Spleen (tissue), 11 donors: ENCODE data around the gene SYK. TPM values are rescaled to one million over a fixed set of nuclear protein-coding genes. Genes with fewer than 3 reads are reported as not detected.

Experiments
- DNase-seq: peaks from one replicate; pipeline ENCODE4 v3.0.0-alpha.2; 2020
- H3K27ac ChIP-seq, 8 donors: fragments of 200-600 bp; sonication (generic) in 7 of 8; 1 replicate in 4 of 8; 2 replicates in 4 of 8; pipeline versions ENCODE4 v1.5.0 to v1.8.0; 2016 to 2021; ENCODE audit warnings: inconsistent platforms in 4 of 8, mild to moderate bottlenecking in 4 of 8, moderate library complexity in 1 of 8
- H3K27me3 ChIP-seq, 7 donors: fragments of 200-600 bp; sonication (generic) in 6 of 7; replicated peaks in 1 of 7; 1 replicate in 4 of 7; 2 replicates in 3 of 7; pipeline versions ENCODE4 v1.5.0 to v1.8.0; 2016 to 2021; ENCODE audit warnings: inconsistent platforms in 3 of 7, mild to moderate bottlenecking in 1 of 7
- H3K36me3 ChIP-seq, 6 donors: fragments of 200-600 bp; sonication (generic) in 5 of 6; 1 replicate in 4 of 6; 2 replicates in 2 of 6; pipeline versions ENCODE4 v1.5.0 to v1.8.0; 2016 to 2021; ENCODE audit warnings: inconsistent platforms in 2 of 6
- H3K4me1 ChIP-seq, 6 donors: fragments of 200-600 bp; sonication (generic) in 5 of 6; 1 replicate in 3 of 6; 2 replicates in 3 of 6; pipeline versions ENCODE4 v1.5.0 to v1.8.0; 2016 to 2021; ENCODE audit warnings: inconsistent platforms in 3 of 6
- H3K4me3 ChIP-seq, 8 donors: fragments of 200-600 bp; sonication (generic) in 7 of 8; 1 replicate in 4 of 8; 2 replicates in 4 of 8; pipeline versions ENCODE4 v1.5.0 to v1.8.0; 2016 to 2021; ENCODE audit warnings: inconsistent platforms in 4 of 8, mild to moderate bottlenecking in 4 of 8, moderate library complexity in 2 of 8
- H3K9me3 ChIP-seq, 8 donors: fragments of 200-600 bp; sonication (generic) in 7 of 8; 1 replicate in 4 of 8; 2 replicates in 4 of 8; pipeline versions ENCODE4 v1.5.0 to v1.8.0; 2016 to 2021; ENCODE audit warnings: inconsistent platforms in 4 of 8
- POLR2A ChIP-seq, 3 donors: fragments of 450-650 bp; IDR thresholded peaks; one replicate each; pipeline ENCODE4 v1.5.1; 2017; ENCODE audit warnings: antibody characterized with exemption in 3 of 3, mild to moderate bottlenecking in 1 of 3
- POLR2AphosphoS5 ChIP-seq, 3 donors: sonication (generic); formaldehyde crosslinking; IDR thresholded peaks; one replicate each; pipeline ENCODE4 v1.5.1; 2017; ENCODE audit warnings: antibody characterized with exemption in 3 of 3
- WGBS, 5 donors: extraction: QIAGEN DNeasy Blood & Tissue Kit in 3 of 5; methylation state at CpG; one replicate each; pipeline versions ENCODE4 v1.1.5 to v1.1.7; 2013 to 2018; 5-methylcytosine and 5-hydroxymethylcytosine counted together
- intact Hi-C: fragments of 100-400 bp; cut with DNase I; formaldehyde crosslinking; loops from one replicate; pipeline ENCODE4 v1.15.0; 2023; ENCODE audit warnings: low total_unique reads
- polyA plus RNA-seq, 3 donors: library from polyadenylated mRNA; stranded (reverse); fragments of 200-250 nt; gene quantifications; one replicate each; pipeline ENCODE4 v1.2.1, GENCODE V29; 2013
- total RNA-seq, 7 donors: library from RNA; depleted of rRNA in 3 of 7; stranded (reverse); fragments of >200 nt in 3 of 7; fragmentation: NEBNext Ultra II Directional in 4 of 7; extraction: Animal tissue kit (Norgen Biotek cat#: 25700) in 4 of 7; gene quantifications; one replicate each; pipeline versions ENCODE4 v1.1.0 to v1.2.1, GENCODE V29; 2016 to 2021
- TF ChIP-seq, protein P1 (sequence below), 11 experiments: fragments of 200-600 bp in 7 of 11; fragments of 450-650 bp in 4 of 11; sonication (generic) in 4 of 11; IDR thresholded peaks in 8 of 11; conservative IDR thresholded peaks in 3 of 11; 1 replicate in 7 of 11; 2 replicates in 4 of 11; pipeline versions ENCODE4 v1.4.0 to v1.8.0; 2016 to 2021; ENCODE audit warnings: antibody characterized with exemption in 11 of 11, inconsistent platforms in 4 of 11, mild to moderate bottlenecking in 1 of 11
- donor health status: healthy with polysubstance abuse.
- donor health status: DM: no; HTN: no; CAD: no; lungs with moderate emphysema.
- donor health status: DM: no; HTN: no; CAD: no.
- donor health status: Bipolar disorder and iron deficiency.
- donor health status: healthy.
- donor health status: DM: no; HTN: no; CAD: no.
- donor health status: DM: yes; HTN: yes; CAD: no.

Gene SYK
- total and polyA plus RNA-seq, 10 donors, result 42.6 to 152 (median 111) TPM

DNA sequence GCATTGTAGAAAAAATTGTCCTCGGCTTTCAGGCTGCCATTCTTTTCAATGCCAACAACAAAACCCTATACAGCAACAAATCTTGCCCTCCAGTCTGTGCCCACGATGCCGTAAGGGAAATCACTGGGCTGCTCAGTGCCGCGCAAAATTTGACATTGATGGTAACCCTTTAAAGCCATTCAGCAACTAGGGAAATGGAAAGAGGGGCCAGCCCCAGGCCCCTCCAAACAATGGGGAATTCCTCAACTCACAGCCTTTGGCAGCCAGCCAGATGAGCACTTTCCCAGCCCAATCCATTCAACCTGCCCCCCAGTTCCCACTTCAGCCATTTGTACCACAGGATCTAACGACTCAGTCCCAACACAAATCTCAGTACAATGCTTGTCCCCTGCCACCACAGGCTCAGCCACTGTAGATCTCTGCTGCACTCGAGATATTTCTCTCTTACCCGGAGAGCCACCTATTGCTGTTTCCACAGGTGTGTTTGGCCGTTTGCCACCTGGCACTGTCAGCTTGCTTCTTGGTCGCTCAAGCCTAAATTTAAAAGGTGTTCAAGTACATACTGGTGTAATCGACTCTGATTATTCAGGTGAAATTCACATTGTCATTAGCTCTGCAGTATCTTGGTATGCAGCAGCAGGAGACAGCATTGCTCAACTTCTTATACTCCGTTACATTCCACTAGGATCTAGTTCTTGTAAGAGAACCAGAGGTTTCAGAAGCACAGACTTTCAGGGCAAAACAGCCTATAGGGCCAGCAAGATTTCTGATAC, 103.3 kb downstream of the SYK start:
- Histone ChIP-seq H3K36me3 (peaks cover 0 to 28% (median 0%) of the 10 kb centered on the region in 6 donors), H3K4me1 (no peaks in the 10 kb centered on the region), H3K27me3 (no peaks in the 10 kb centered on the region), H3K4me3 (no peak overlapping the region), H3K27ac (no peak overlapping the region), H3K9me3 (peaks cover 0 to 16% (median 0%) of the 10 kb centered on the region in 8 donors)
- no peak for DNase-seq
- 74 to 87% (median 77%) methylated on average over 12 of the region's 12 CpGs for WGBS, 5 donors
- TF ChIP-seq POLR2A (IDR thresholded peaks at IDR 0.05) (no peak), POLR2AphosphoS5 (IDR thresholded peaks at IDR 0.05) (no peak)
- TF ChIP-seq, protein P1, sequence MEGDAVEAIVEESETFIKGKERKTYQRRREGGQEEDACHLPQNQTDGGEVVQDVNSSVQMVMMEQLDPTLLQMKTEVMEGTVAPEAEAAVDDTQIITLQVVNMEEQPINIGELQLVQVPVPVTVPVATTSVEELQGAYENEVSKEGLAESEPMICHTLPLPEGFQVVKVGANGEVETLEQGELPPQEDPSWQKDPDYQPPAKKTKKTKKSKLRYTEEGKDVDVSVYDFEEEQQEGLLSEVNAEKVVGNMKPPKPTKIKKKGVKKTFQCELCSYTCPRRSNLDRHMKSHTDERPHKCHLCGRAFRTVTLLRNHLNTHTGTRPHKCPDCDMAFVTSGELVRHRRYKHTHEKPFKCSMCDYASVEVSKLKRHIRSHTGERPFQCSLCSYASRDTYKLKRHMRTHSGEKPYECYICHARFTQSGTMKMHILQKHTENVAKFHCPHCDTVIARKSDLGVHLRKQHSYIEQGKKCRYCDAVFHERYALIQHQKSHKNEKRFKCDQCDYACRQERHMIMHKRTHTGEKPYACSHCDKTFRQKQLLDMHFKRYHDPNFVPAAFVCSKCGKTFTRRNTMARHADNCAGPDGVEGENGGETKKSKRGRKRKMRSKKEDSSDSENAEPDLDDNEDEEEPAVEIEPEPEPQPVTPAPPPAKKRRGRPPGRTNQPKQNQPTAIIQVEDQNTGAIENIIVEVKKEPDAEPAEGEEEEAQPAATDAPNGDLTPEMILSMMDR (IDR thresholded peaks at IDR 0.05 in 8 of 11, conservative IDR thresholded peaks at IDR 0.05 in 3 of 11), result no peak
- intact Hi-C loops, result no loop called here

GRCh38 chr9:90905822-90906221, 104.2 kb downstream of the SYK start:
- Histone ChIP-seq H3K36me3 (peaks cover 0 to 19% (median 0%) of the 10 kb centered on the region in 6 donors), H3K27me3 (no peaks in the 10 kb centered on the region), H3K9me3 (peaks cover 0 to 16% (median 0%) of the 10 kb centered on the region in 8 donors), H3K4me1 (peaks cover 0 to 2% (median 0%) of the 10 kb centered on the region in 6 donors), H3K27ac (no peak overlapping the region), H3K4me3 (no peak overlapping the region)
- DNase-seq, result no peak
- WGBS, 5 donors, result 88 to 95% (median 90%) methylated on average over 3 of the region's 3 CpGs
- TF ChIP-seq, protein P1 (IDR thresholded peaks at IDR 0.05 in 8 of 11, conservative IDR thresholded peaks at IDR 0.05 in 3 of 11), result no peak
- TF ChIP-seq POLR2AphosphoS5 (IDR thresholded peaks at IDR 0.05) (no peak), POLR2A (IDR thresholded peaks at IDR 0.05) (no peak)
- intact Hi-C loops, result no loop called here

GRCh38 chr9:90906316-90907055, 104.9 kb downstream of the SYK start:
- intact Hi-C loops, result no loop called here
- no peak for TF ChIP-seq POLR2A (IDR thresholded peaks at IDR 0.05)
- TF ChIP-seq, protein P1 (IDR thresholded peaks at IDR 0.05 in 8 of 11, conservative IDR thresholded peaks at IDR 0.05 in 3 of 11), result no peak
- no peak for TF ChIP-seq POLR2AphosphoS5 (IDR thresholded peaks at IDR 0.05)
- H3K27ac ChIP-seq, result no peak overlapping the region
- peaks cover 0 to 12% (median 0%) of the 10 kb centered on the region in 6 donors for H3K36me3 ChIP-seq
- peaks cover 0 to 4% (median 0%) of the 10 kb centered on the region in 6 donors for H3K4me1 ChIP-seq
- DNase-seq, result no peak
- no peak overlapping the region for H3K4me3 ChIP-seq
- H3K27me3 ChIP-seq, result no peaks in the 10 kb centered on the region
- peaks cover 0 to 16% (median 0%) of the 10 kb centered on the region in 8 donors for H3K9me3 ChIP-seq
- 83 to 93% (median 91%) methylated on average over 8 of the region's 8 CpGs for WGBS, 5 donors

- no peak for TF ChIP-seq POLR2A (IDR thresholded peaks at IDR 0.05)
- TF ChIP-seq, protein P1 (IDR thresholded peaks at IDR 0.05 in 8 of 11, conservative IDR thresholded peaks at IDR 0.05 in 3 of 11), result no peak
- TF ChIP-seq POLR2AphosphoS5 (IDR thresholded peaks at IDR 0.05), result no peak
- intact Hi-C loops, result no loop called here
- Histone ChIP-seq H3K9me3 (peaks cover 0 to 10% (median 0%) of the 10 kb centered on the region in 8 donors), H3K36me3 (peaks cover 0 to 6% (median 0%) of the 10 kb centered on the region in 6 donors), H3K4me1 (peaks cover 0 to 4% (median 0%) of the 10 kb centered on the region in 6 donors), H3K27me3 (no peaks in the 10 kb centered on the region), H3K27ac (no peak overlapping the region), H3K4me3 (no peak overlapping the region)
- WGBS, 5 donors, result 76 to 91% (median 86%) methylated on average over 10 of the region's 10 CpGs
- DNase-seq, result no peak
Observed at GRCh38 chr9:90907056-90907445, 105.4 kb downstream of the SYK start.
